GM08714 (cell line): Measurements from ENCODE around the gene RALGPS1.

Source experiments
- H3K4me3 ChIP-seq: fragments of 200-500 bp; sonication (Bioruptor generic); 2 replicates; pipeline ENCODE4 v1.5.1; 2014; ENCODE audit warnings: mild to moderate bottlenecking, low read length, inconsistent platforms
- ZNF274 ChIP-seq: IDR thresholded peaks from 2 replicates; pipeline ENCODE4 v1.6.1; 2012; ENCODE audit warnings: mild to moderate bottlenecking, low read depth, low read length

RALGPS1 gene

DNA sequence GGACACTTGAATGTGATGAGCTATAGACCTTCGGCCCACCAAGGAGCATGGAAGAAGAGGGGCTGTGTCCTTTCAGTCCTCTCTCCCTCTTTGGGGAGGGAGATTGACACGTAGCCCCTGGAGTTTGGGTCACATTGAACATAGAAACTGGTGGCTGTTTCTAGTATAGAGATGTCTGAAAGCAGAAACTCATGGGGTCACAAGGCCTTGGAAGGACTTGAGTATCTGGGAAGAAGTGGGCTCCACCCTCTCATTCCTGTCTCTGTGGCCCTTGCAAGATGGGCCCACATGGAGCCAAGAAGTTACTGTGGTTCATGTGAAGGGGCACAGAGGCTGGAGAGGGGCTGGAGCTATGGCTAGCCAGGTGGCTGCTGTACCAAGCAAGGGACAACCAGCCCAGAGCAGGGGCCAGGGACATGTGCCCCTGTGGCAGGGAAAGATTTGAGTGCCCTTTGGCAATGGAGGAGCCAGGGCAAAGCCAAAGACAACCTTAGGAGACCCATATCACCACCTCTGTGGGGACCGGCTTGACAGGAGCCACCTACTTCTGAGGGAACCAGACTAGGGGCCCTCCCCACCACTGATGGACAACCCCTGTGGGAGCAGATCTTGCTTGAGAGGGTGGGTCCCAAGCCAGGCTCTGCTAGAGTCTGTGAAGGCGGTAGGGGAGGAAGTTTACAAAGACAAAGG, 220.6 kb downstream of the RALGPS1 start:
- TF ChIP-seq ZNF274, result no peak
- no peak overlapping the region for H3K4me3 ChIP-seq

GRCh38 chr9:127136081-127136879, 221.7 kb downstream of the RALGPS1 start:
- H3K4me3 ChIP-seq, result no peak overlapping the region
- TF ChIP-seq ZNF274, result no peak

DNA sequence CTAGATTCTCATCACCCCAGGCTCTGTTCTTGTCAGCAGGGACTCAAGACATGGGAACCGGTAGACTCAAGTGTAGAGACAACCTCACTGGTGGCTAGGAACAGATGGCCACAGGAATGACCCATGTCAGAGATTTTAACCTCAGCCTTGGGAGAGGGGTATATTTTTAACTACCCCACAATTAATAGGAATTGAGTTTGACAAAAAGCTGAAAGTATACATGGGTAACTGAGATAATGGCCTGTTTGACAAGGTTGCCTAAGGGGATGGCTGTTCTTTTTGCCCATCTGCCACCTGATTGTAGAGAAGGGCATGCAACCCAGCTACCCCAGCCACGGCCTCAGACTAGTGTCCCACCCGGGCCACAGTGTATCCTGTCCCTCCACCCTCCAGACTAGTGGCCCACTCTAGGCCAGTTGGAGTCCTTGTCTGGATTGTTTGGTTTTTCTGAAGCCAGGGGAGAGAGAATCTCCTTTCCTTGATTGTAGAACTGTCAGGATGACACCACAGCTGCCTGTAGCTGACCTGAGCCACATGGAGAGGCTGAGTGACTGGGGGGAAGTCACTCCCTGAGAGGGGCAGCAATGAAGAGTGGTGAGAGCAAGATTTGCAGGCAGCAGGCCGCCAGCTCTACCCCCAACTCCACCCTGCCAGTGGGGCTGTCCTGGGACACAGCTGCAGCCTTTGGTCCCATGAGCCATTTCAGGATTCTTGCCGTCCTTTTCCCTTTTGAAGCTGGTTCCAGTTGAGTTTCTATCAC, 222.5 kb downstream of the RALGPS1 start:
- no peak for TF ChIP-seq ZNF274
- H3K4me3 ChIP-seq, result no peak overlapping the region

GRCh38 chr9:127137640-127138360, 223.2 kb downstream of the RALGPS1 start:
- no peak overlapping the region for H3K4me3 ChIP-seq
- no peak for TF ChIP-seq ZNF274

DNA sequence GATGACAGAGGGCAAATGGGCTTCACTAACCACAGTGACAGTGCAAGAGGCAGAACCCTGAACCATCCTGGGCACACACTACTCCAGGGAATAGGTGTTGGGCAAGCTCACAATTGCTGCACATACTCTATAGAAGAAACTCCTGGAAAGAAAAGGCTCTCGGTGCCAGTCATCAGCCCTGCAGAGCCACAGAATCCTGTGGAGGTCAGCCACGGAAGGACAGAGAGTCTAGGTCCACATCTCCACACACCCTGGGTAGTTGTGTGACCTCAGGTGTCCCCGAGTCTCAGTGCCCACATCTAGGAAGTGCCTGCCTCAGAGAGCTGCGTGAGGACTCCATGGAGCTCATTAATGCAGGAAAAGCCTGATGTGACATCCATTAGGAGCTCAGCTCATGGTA, 223.9 kb downstream of the RALGPS1 start:
- no peak for TF ChIP-seq ZNF274
- H3K4me3 ChIP-seq, result no peak overlapping the region

DNA sequence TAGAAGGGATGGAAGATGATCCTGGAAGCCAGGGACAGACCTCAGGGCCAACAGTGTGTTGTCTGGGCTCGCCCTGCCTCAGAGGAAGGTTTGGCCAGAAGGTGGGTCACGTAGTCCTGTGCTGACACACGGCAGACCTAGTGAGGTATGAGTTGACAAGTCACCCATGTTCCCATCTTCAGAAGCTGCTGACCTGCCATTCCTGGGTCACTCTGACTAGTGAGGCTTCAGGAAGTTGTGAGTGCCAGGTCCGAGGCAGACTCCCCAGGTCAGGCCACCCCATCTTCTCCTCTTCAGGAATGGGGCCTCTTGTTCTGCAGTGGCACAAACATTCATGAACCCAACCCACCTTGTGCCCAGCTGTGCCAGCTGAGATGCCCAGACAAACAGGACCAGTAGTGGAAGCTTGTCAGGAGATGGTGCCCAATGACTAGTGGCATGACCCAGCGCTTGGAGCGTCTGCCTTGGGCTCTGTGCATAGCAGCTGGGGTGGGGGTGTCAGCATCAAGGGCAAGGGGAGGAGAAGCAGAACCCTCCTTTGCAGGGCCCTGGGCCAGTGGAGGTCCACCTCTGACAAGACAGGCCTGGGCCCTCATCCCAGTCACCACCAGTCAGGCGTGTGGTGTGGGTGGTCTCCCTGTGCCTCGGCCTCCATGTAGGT, 224.6 kb downstream of the RALGPS1 start:
- no peak for TF ChIP-seq ZNF274
- no peak overlapping the region for H3K4me3 ChIP-seq

GRCh38 chr9:127139775-127140174, 225.2 kb downstream of the RALGPS1 start:
- TF ChIP-seq ZNF274, result no peak
- H3K4me3 ChIP-seq, result no peak overlapping the region

- no peak for TF ChIP-seq ZNF274
- no peak overlapping the region for H3K4me3 ChIP-seq
Observed at GRCh38 chr9:127140181-127140580, 225.6 kb downstream of the RALGPS1 start.

DNA sequence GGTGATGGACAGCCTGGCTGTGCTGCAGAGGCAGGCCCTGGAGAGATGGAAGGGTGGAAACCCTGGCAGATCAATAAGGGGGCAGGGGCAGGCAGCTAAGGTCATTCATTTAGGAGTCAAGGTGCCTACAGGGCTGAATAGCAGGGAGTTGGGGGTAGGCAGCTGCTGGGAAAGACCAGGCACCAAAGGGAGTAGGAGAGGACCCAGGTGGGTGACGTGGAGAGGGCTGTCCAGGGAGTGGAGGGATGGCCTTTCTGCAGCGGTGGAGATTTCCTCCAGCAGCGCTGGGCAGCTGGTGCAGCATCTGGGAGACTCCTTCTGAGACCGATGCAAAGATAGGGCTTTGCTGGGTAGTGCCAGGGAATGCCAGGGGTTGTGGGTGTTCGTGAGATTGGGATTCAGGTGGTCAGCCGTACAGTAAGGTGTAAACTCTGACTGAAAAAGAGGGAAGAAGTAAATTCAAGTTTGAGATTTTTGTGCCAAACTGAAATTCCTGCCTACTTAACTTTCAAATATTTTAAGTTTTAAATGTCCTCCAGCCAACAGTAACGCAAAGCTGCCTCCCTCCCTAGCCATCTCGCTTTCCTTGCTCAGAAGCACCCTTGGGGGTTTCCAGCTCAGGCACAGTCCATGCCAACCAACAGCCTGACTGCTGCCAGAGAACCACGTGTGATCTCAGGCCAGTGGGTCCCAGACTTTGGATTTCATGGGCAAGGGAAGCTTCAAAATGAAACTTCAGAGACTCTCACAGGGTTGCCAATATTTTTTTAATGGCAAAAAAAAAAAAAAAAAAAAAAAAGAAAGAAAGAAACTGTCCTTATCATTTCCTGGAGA, 226.5 kb downstream of the RALGPS1 start:
- H3K4me3 ChIP-seq, result no peak overlapping the region
- TF ChIP-seq ZNF274, result no peak

GRCh38 chr9:127142291-127142690, 227.7 kb downstream of the RALGPS1 start:
- H3K4me3 ChIP-seq, result no peak overlapping the region
- no peak for TF ChIP-seq ZNF274

DNA sequence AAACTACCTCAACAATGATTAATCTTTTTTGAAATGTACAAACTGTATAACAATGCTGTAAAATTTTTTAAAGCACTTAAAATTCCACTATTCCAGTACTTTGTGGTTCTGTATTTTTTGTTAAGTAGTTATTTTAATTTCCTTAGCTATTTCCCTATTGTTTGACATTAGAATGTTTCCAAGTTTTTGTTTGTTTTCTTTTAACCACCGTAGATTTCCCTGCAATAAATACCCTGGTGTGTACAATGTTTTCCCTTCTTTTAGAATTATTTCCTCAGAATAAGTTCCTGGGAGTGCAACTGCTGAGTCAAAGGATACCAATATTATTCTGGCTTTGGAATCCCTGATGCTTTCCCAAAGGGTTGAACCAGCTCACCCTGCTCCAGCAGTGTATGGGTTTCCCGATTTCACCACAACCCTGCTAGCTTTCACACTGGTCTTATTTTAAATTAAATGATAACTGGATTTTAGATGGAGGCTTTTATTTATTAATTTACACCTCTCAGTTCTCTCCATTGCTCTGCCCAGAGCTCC, 228.4 kb downstream of the RALGPS1 start:
- no peak overlapping the region for H3K4me3 ChIP-seq
- TF ChIP-seq ZNF274, result no peak

DNA sequence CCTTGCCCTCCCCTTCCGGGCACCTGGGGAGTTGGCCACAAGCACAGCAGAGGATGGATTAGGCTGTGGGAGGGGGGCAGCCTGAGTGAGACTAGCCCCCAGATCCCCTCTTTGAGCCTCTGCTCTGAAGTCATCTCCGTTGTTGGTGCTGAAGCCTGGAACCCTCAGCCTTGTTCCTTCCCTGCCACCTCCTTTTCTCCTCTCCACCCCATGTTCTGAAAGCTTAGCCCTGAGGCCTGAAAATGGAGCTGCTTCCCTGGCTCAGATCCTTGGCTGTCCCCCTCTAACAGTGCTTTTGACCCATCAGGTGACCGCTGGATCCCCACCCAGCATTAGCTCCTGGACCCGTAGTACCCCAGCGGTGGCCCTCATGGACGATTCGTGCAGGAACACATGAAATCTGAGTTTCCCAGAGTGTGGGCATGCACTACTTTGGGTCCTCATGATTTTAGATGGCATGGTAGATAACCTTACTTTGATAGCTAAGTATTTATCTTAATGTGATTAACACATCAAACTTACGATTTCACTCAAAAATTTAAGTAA, 229.4 kb downstream of the RALGPS1 start:
- TF ChIP-seq ZNF274, result no peak
- H3K4me3 ChIP-seq, result no peak overlapping the region
